ENCODE measurements around the gene ZNF446. TPM values are rescaled to one million over a fixed set of nuclear protein-coding genes. Genes with fewer than 3 reads are reported as not detected.

ZNF446 gene
- total and polyA plus RNA-seq, 9 of the 15 experiments (the other 6 are each of a cell fraction or from before 2014, with no cell fraction given) = 0.07 to 4.8 (median 1.2) TPM

DNA sequence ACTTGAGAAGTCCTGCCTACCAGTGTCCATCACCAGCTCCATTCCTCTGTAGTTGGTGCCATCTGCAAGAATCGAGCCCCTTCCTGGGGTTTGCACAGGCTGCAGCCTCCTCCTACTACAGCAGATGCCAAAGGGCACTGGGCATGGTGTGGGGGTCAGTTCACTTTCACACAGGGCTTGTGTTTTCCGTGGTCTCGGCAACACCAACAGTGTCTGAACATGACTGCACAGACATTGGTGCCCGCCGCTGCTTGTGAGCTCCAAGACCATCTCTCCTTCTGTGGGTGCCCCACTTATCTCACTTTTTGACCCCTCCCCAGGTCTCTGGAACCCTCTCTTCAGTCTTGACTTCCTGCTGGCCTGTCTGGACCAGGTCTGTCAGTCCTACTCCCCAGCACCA lies 15.2 kb downstream of the ZNF446 start (continued):
- TF ChIP-seq TCF7L2 (IDR thresholded peaks at IDR 0.05; ENCODE audit: low read depth, low read length) (no peak), TSC22D4 (tag; IDR thresholded peaks at IDR 0.05) (no peak), ESRRA (IDR thresholded peaks at IDR 0.05; ENCODE audit: borderline replicate concordance, low read depth) (no peak), ADNP (tag; IDR thresholded peaks at IDR 0.05) (no peak), KLF1 (tag; IDR thresholded peaks at IDR 0.05) (no peak), ILK (tag; IDR thresholded peaks at IDR 0.05; ENCODE audit: borderline replicate concordance, low read depth) (no peak)
- TF ChIP-seq, protein P1, sequence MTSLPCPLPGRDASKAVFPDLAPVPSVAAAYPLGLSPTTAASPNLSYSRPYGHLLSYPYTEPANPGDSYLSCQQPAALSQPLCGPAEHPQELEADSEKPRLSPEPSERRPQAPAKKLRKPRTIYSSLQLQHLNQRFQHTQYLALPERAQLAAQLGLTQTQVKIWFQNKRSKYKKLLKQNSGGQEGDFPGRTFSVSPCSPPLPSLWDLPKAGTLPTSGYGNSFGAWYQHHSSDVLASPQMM (CRISPR knock-in tag; IDR thresholded peaks at IDR 0.05) = no peak

DNA sequence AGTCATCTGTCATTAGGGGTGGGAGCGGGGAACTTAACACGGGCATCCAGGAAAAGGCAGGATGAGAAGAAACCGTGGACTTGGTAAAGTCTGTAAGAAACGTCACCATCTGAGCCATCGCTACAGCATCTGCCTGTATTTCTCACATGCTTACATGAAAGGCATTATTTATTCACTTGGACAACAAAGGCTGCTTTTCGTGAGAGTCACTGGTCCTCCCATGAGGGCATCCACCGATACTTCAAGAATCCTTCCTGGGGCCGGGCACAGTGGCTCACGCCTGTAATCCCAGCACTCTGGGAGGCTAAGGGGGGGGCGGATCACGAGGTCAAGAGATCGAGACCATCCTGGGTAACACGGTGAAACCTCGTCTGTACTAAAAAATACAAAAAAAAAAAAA lies 16.1 kb downstream of the ZNF446 start:
- DNase-seq (ENCODE audit: extremely low read depth in 1 of 4, low spot score in 3 of 4) (no peak), ATAC-seq (no peak), FAIRE-seq (no peak)
- H4K20me1 ChIP-seq (replicated peaks; ENCODE audit: control insufficient read depth, insufficient read depth, low read length) = no peaks in the 10 kb centered on the region
- CTCF ChIA-PET (ENCODE audit: low intra/inter-chr PET ratio) = no interaction called here
- no peak overlapping the region for H3K9ac ChIP-seq (ENCODE audit: insufficient read depth in 1 of 2, low read depth in 2 of 2, low read length in 2 of 2)
- in situ Hi-C loops (cut with MboI) (no loop called here), intact Hi-C loops (cut with micrococcal nuclease) (no loop called here)
- H3K79me2 ChIP-seq (ENCODE audit: control insufficient read depth, insufficient read depth, low read length) = peaks cover 56% of the 10 kb centered on the region
- no TSS peak for BruUV-seq (replicated peaks)
- POLR2A ChIA-PET = no interaction called here
- peaks cover 19% of the 10 kb centered on the region; the same call in 2 of the 3 replicates for H3K36me3 ChIP-seq (ENCODE audit: control insufficient read depth, insufficient read depth, low read length)
- H3K27me3 ChIP-seq (ENCODE audit: control insufficient read depth in 2 of 2, insufficient read depth in 2 of 2, low read length in 2 of 2) = no peaks in the 10 kb centered on the region
- WGBS (ENCODE audit: insufficient coverage, low coverage, missing lambda C conversion rate) = 86% methylated on average over 14 of the region's 14 CpGs
- no peaks in the 10 kb centered on the region for H3K9me3 ChIP-seq (replicated peaks; ENCODE audit: control insufficient read depth, insufficient read depth, low read depth, low read length)
- H3K9me1 ChIP-seq (ENCODE audit: control insufficient read depth, insufficient read depth, low read length) = no peaks in the 10 kb centered on the region
- no peak overlapping the region for H3K27ac ChIP-seq (ENCODE audit: extremely low read depth, low read depth, low read length)
- no peak overlapping the region for H3K4me3 ChIP-seq
- H2AFZ ChIP-seq (ENCODE audit: low read depth, low read length) = no peak overlapping the region
- H3K4me1 ChIP-seq (replicated peaks in 1 of 2; ENCODE audit: control insufficient read depth in 2 of 2, insufficient read depth in 2 of 2, low read length in 2 of 2) = peaks cover 16 to 25% of the 10 kb centered on the region in 2 experiments; a peak in 4 of 5 replicates
- H3K4me2 ChIP-seq (ENCODE audit: insufficient read depth, low read length) = no peak overlapping the region
- TF ChIP-seq CXXC5 (CRISPR knock-in tag; IDR thresholded peaks at IDR 0.05) (no peak), ZNF785 (CRISPR knock-in tag; IDR thresholded peaks at IDR 0.05) (no peak), HOXB6 (CRISPR knock-in tag; IDR thresholded peaks at IDR 0.05; ENCODE audit: borderline replicate concordance) (no peak), ZBTB17 (CRISPR knock-in tag; IDR thresholded peaks at IDR 0.05) (no peak), RHOXF2B (CRISPR knock-in tag; conservative IDR thresholded peaks at IDR 0.05) (no peak), MYBL2 (IDR thresholded peaks at IDR 0.05; ENCODE audit: low read depth) (no peak), MYBL2 (CRISPR knock-in tag; IDR thresholded peaks at IDR 0.05; ENCODE audit: borderline replicate concordance) (no peak), SMC3 (conservative IDR thresholded peaks at IDR 0.05; ENCODE audit: insufficient read depth, low read depth, low read length) (no peak)
- TF ChIP-seq, protein P2, sequence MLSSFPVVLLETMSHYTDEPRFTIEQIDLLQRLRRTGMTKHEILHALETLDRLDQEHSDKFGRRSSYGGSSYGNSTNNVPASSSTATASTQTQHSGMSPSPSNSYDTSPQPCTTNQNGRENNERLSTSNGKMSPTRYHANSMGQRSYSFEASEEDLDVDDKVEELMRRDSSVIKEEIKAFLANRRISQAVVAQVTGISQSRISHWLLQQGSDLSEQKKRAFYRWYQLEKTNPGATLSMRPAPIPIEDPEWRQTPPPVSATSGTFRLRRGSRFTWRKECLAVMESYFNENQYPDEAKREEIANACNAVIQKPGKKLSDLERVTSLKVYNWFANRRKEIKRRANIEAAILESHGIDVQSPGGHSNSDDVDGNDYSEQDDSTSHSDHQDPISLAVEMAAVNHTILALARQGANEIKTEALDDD (IDR thresholded peaks at IDR 0.05) = no peak
- TF ChIP-seq, protein P3, sequence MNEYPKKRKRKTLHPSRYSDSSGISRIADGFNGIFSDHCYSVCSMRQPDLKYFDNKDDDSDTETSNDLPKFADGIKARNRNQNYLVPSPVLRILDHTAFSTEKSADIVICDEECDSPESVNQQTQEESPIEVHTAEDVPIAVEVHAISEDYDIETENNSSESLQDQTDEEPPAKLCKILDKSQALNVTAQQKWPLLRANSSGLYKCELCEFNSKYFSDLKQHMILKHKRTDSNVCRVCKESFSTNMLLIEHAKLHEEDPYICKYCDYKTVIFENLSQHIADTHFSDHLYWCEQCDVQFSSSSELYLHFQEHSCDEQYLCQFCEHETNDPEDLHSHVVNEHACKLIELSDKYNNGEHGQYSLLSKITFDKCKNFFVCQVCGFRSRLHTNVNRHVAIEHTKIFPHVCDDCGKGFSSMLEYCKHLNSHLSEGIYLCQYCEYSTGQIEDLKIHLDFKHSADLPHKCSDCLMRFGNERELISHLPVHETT (CRISPR knock-in tag; conservative IDR thresholded peaks at IDR 0.05 in 1 of 2, IDR thresholded peaks at IDR 0.05 in 1 of 2) = no peak
- TF ChIP-seq, protein P4, sequence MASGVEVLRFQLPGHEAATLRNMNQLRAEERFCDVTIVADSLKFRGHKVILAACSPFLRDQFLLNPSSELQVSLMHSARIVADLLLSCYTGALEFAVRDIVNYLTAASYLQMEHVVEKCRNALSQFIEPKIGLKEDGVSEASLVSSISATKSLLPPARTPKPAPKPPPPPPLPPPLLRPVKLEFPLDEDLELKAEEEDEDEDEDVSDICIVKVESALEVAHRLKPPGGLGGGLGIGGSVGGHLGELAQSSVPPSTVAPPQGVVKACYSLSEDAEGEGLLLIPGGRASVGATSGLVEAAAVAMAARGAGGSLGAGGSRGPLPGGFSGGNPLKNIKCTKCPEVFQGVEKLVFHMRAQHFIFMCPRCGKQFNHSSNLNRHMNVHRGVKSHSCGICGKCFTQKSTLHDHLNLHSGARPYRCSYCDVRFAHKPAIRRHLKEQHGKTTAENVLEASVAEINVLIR (CRISPR knock-in tag; IDR thresholded peaks at IDR 0.05) = no peak
- TF ChIP-seq, protein P5, sequence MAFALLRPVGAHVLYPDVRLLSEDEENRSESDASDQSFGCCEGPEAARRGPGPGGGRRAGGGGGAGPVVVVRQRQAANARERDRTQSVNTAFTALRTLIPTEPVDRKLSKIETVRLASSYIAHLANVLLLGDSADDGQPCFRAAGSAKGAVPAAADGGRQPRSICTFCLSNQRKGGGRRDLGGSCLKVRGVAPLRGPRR (CRISPR knock-in tag; IDR thresholded peaks at IDR 0.05) = no peak
